GM19455 (cell line): ENCODE measurements around the gene CORO1C.

Experiments used
- ATAC-seq: cut with Tn5 transposase; IDR thresholded peaks from one replicate; pipeline ENCODE4 v1.9.1; 2021; ENCODE audit not compliant: unreplicated experiment

The CORO1C gene

GRCh38 chr12:108727868-108728735, 3.2 kb downstream of the CORO1C start:
- no peak for ATAC-seq

- ATAC-seq, result no peak
These were observed 4.2 kb downstream of the CORO1C start for GRCh38 chr12:108727161-108727560.

GRCh38 chr12:108724890-108725151, 6.5 kb downstream of the CORO1C start:
- no peak for ATAC-seq

GRCh38 chr12:108724054-108724889, 7.0 kb downstream of the CORO1C start:
- ATAC-seq, result no peak

GRCh38 chr12:108722992-108723766, 8.1 kb downstream of the CORO1C start:
- ATAC-seq, result no peak

GRCh38 chr12:108722463-108722862, 8.9 kb downstream of the CORO1C start:
- ATAC-seq, result no peak

DNA sequence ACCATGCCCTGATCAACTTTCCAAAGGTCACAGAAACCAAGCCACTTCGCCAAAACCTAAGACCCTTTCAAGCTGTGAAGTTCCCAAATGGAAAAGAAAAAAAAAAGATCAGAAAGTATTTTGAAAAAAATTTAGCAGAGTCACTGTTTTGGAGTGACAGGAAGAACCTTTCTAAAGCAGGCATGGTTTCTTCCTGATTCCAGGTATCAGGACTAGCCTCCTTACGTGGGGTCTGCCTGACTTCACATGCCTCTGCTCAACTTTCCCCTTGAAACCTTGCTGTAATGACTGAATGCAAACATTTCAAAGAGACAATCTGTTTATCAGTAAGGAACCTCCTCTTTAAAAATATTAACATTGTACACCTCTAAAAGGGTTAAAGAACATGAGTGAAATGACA, 9.5 kb downstream of the CORO1C start:
- ATAC-seq, result no peak

- no peak for ATAC-seq
These were observed 10.4 kb downstream of the CORO1C start for GRCh38 chr12:108720757-108721514.

GRCh38 chr12:108717243-108717642, 14.1 kb downstream of the CORO1C start:
- no peak for ATAC-seq

GRCh38 chr12:108714866-108715265, 16.5 kb downstream of the CORO1C start:
- ATAC-seq, result no peak

DNA sequence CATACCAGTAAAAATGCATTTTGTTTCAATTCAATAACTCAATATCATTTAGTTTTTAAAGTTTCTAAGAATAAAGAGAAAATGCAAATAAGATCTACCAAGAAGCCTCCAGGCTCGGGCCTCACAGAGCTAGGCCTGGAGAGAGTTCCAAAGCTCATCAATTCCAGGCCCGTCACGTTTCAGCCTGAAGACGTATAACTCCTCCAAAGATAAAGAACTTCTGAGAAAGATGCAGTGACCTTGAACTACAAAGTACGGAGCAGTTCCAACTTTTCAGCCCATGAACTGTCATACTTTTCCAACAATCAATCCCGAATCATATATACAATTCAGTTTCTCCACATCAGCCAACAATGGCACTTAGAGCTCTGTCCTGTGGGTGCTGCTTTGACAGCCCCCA, 17.8 kb downstream of the CORO1C start:
- ATAC-seq, result no peak

GRCh38 chr12:108712925-108713203, 18.5 kb downstream of the CORO1C start:
- no peak for ATAC-seq

GRCh38 chr12:108712165-108712924, 19.0 kb downstream of the CORO1C start:
- no peak for ATAC-seq

DNA sequence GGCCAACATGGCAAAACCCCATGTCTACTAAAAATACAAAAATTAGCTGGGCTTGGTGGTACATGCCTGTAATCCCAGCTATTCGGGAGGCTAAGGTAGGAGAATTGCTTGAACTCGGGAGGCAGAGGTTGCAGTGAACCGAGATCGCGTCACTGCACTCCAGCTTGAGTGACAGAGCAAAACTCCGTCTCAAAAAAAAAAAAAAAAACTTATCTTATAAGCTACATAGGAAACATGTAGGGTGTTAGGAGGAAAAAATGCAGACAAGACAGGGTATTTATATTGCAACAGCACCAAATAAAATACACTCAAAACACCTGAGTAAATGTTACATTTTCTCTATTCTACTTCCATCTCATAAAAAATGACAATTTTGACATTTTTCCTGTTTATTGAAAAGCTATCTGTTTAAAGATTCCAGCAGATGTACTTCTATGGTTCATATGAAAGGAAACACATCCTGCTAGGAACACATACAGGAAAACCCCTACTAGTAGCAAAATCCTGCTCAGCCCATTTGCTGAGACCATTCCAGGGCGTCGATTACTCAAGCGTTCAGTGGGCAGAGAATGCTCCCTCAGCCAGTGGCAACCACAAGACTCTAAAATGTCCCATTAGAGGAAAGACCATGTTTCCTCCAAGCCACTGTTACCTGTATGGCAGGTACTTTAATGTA, 19.7 kb downstream of the CORO1C start:
- no peak for ATAC-seq

DNA sequence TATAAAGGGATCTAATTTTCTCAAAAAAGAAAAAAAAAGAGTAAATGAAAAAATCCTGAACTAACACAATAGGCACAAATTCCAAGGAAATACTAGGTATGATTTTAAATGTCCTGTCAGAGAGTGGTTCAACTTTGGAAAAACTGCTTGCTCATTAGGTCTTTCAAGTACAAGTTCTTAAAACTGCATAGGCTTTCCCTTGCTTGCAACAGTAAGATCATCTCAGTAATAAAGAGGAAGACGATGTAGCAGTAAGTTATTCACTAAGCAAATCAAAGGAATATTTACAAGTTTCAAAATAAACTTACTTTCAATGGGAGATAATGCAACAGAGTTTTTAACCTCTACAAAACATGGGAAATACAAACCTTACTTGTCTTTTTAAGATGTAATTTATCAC, 21.6 kb downstream of the CORO1C start:
- no peak for ATAC-seq

DNA sequence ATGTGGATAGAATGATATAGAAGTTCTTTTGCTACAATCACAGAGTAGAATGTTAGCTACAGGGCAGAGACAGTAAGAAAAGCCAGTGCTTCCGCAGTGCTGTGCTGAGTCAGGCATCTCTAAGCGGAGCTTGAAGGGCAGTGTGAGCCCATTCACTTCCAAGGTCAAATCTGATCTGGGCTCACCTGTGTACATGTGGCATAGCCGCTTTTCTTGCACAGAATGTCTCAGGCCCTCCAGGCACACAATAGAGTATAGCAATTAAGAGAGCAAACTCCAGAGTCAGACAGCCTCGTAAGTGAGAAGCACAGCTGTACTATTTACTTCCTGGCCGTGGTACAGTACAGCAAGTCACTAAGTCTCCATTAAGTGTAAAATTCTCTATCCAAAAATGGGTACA, 26.8 kb downstream of the CORO1C start:
- ATAC-seq, result no peak

GRCh38 chr12:108702595-108703320, 28.6 kb downstream of the CORO1C start:
- ATAC-seq, result no peak

GRCh38 chr12:108701779-108702441, 29.4 kb downstream of the CORO1C start:
- no peak for ATAC-seq
